Neuronal stem cell (in vitro differentiated cells): ENCODE results near the gene PDZD7.

Source experiments
- DNase-seq: peaks from one replicate; pipeline ENCODE4 v3.0.0-alpha.2; 2013; ENCODE audit warnings: low spot score
- H2AFZ ChIP-seq: one replicate; pipeline ENCODE4 v1.6.1; 2013; ENCODE audit warnings: mild to moderate bottlenecking, low read length, inconsistent platforms
- H2AK5ac ChIP-seq: 2 replicates; pipeline ENCODE4 v1.6.1; 2013; ENCODE audit warnings: low read depth, mild to moderate bottlenecking, inconsistent platforms, low read length, moderate library complexity, mixed read lengths
- H2BK120ac ChIP-seq: 2 replicates; pipeline ENCODE4 v1.6.1; 2013; ENCODE audit warnings: low read depth, mild to moderate bottlenecking, inconsistent platforms, low read length, moderate library complexity, mixed read lengths
- H2BK12ac ChIP-seq: one replicate; pipeline ENCODE4 v1.6.1; 2013; ENCODE audit warnings: low read length, inconsistent platforms
- H2BK15ac ChIP-seq: 2 replicates; pipeline ENCODE4 v1.6.1; 2013; ENCODE audit warnings: mild to moderate bottlenecking, low read length, inconsistent platforms, mixed read lengths
- H2BK5ac ChIP-seq: one replicate; pipeline ENCODE4 v1.6.1; 2013; ENCODE audit warnings: inconsistent platforms, mild to moderate bottlenecking, low read length, moderate library complexity
- H3K14ac ChIP-seq: one replicate; pipeline ENCODE4 v1.6.1; 2013; ENCODE audit warnings: low read length, inconsistent platforms
- H3K18ac ChIP-seq: 2 replicates; pipeline ENCODE4 v1.6.1; 2013; ENCODE audit warnings: low read length, inconsistent platforms
- H3K23ac ChIP-seq: 2 replicates; pipeline ENCODE4 v1.6.1; 2013; ENCODE audit warnings: low read depth, mild to moderate bottlenecking, mixed read lengths, low read length, inconsistent platforms; ENCODE audit not compliant: poor library complexity
- H3K27ac ChIP-seq: replicated peaks from 3 replicates; pipeline ENCODE4 v1.5.1; 2013; ENCODE audit warnings: low read length, inconsistent platforms
- H3K27me3 ChIP-seq, 3 experiments: 2 replicates each; pipeline ENCODE4 v1.6.1; 2013; ENCODE audit warnings: low read length in 3 of 3, mild to moderate bottlenecking in 2 of 3, inconsistent platforms in 1 of 3, low read depth in 1 of 3, mixed read lengths in 1 of 3, moderate library complexity in 1 of 3; ENCODE audit not compliant: control insufficient read depth in 3 of 3, insufficient read depth in 3 of 3
- H3K36me3 ChIP-seq, 2 donors: replicated peaks in 1 of 2; 2 replicates each; pipeline ENCODE4 v1.6.1; 2013; ENCODE audit warnings: low read length in 2 of 2; ENCODE audit not compliant: control insufficient read depth in 2 of 2, insufficient read depth in 2 of 2
- H3K4ac ChIP-seq: 2 replicates; pipeline ENCODE4 v1.6.1; 2013; ENCODE audit warnings: inconsistent platforms, mild to moderate bottlenecking, low read length, moderate library complexity
- H3K4me1 ChIP-seq, 2 donors: 1 replicate in 1 of 2; 2 replicates in 1 of 2; pipeline ENCODE4 v1.6.1; 2013; ENCODE audit warnings: low read length in 2 of 2, low read depth in 1 of 2; ENCODE audit not compliant: control insufficient read depth in 2 of 2, insufficient read depth in 1 of 2
- H3K4me2 ChIP-seq: one replicate; pipeline ENCODE4 v1.6.1; 2013; ENCODE audit warnings: mild to moderate bottlenecking, low read length, inconsistent platforms; ENCODE audit not compliant: insufficient read depth, poor library complexity, severe bottlenecking
- H3K4me3 ChIP-seq, 2 donors: 2 replicates each; pipeline ENCODE4 v1.5.1; 2013; ENCODE audit warnings: low read length in 2 of 2, mild to moderate bottlenecking in 2 of 2, inconsistent platforms in 1 of 2, moderate library complexity in 1 of 2
- H3K79me1 ChIP-seq: one replicate; pipeline ENCODE4 v1.6.1; 2013; ENCODE audit warnings: low read depth, mild to moderate bottlenecking, inconsistent platforms, low read length, moderate library complexity
- H3K9ac ChIP-seq: one replicate; pipeline ENCODE4 v1.6.1; 2013; ENCODE audit warnings: mild to moderate bottlenecking, low read depth, low read length, inconsistent platforms; ENCODE audit not compliant: poor library complexity
- H3K9me3 ChIP-seq, 2 donors: replicated peaks in 1 of 2; 2 replicates each; pipeline versions ENCODE3 to v1.6.1; 2013; ENCODE audit warnings: low read length in 2 of 2, mild to moderate bottlenecking in 2 of 2, inconsistent platforms in 1 of 2, low read depth in 1 of 2, mixed read lengths in 1 of 2, moderate library complexity in 1 of 2; ENCODE audit not compliant: control insufficient read depth in 2 of 2, insufficient read depth in 1 of 2
- H4K8ac ChIP-seq: one replicate; pipeline ENCODE4 v1.6.1; 2013; ENCODE audit warnings: low read depth, mild to moderate bottlenecking, inconsistent platforms, low read length, moderate library complexity
- H4K91ac ChIP-seq: one replicate; pipeline ENCODE4 v1.6.1; 2013; ENCODE audit warnings: low read length, low read depth, mild to moderate bottlenecking, inconsistent platforms; ENCODE audit not compliant: poor library complexity
- WGBS, 2 donors: extraction: QIAGEN DNeasy Blood & Tissue Kit; methylation state at CpG; one replicate each; pipeline ENCODE4 v1.1.7; 2013; ENCODE audit warnings: missing lambda C conversion rate in 2 of 2, mixed read lengths in 1 of 2; ENCODE audit not compliant: insufficient read length in 2 of 2, insufficient replicate concordance in 1 of 2; ENCODE audit errors: extremely low coverage in 2 of 2; 5-methylcytosine and 5-hydroxymethylcytosine counted together

The PDZD7 gene

DNA sequence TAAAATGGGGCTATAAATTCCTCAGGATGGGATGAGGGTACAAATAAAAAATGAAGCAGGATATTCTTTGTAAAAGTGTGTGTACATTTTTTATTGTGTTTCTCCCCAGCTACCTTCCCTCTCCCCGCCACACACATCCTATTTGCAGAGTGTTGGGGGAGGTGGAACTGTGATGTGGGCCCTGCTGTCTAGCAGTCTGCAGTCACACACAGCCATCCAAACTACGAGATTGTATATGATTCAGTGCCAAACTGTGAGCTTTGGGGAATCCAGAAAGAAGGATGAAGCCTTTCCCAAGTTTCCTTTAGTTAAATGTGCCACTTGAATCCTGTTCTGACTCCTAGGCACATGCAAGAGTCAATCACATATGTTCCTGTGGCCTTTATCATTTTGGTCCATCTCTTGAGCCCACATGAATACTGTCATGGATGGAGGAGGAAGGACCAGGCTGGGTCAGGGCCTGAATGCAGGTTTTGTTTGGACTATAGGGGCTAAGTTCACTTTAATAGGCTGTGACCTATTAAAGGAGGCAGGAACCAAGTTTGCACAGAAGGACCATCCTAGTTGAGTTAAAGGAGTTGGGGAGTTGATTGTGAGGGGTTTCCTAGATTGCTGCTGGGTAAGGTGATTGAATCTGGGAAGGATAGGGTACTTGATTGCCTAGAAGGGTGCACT is 62.7 kb downstream of the PDZD7 start:
- Histone ChIP-seq H3K4me2 (no peak overlapping the region), H2BK120ac (no peak overlapping the region), H2AFZ (no peak overlapping the region), H3K23ac (no peak overlapping the region), H3K27ac (no peak overlapping the region), H4K8ac (no peak overlapping the region), H2BK5ac (no peak overlapping the region), H3K4ac (no peak overlapping the region), H3K14ac (no peak overlapping the region), H2AK5ac (peak overlapping the region; percentile 82), H2BK12ac (no peak overlapping the region), H3K4me3 (no peak overlapping the region), H3K27me3 (peaks cover 0 to 5% (median 0%) of the 10 kb centered on the region in 3 experiments), H2BK15ac (no peak overlapping the region), H3K9me3 (no peaks in the 10 kb centered on the region), H3K4me1 (peaks cover 2 to 18% of the 10 kb centered on the region in 2 donors), H3K79me1 (peaks cover 3% of the 10 kb centered on the region), H3K36me3 (peaks cover 2 to 40% of the 10 kb centered on the region in 2 donors), H3K9ac (no peak overlapping the region), H4K91ac (no peak overlapping the region), H3K18ac (no peak overlapping the region)
- WGBS, 2 donors: no CpG with 5 or more reads among the region's 2 CpGs
- DNase-seq: no peak

DNA sequence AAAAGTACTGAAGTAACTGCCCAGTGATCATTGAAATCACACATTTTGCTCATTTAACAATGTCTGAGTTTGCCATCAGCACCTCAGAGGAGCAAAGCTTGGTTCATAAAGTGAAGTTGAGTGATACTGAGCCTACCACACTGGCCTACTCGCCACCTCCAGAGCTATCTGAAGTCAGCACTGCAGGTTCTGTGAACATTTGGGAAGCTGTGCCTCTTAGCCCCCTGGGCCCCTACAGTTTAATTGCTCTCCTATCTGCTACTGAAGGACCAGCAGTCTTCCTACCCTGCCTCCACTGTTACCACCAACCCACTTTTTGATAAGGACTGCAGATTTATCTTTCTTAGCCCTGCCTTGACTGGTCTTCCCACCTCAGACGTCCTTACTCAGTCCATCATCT is 63.6 kb downstream of the PDZD7 start:
- WGBS, 2 donors: no CpG with 5 or more reads among the region's 2 CpGs
- peaks cover 0 to 5% (median 0%) of the 10 kb centered on the region in 3 experiments for H3K27me3 ChIP-seq
- no peak overlapping the region for H3K4me3 ChIP-seq
- H3K27ac ChIP-seq: no peak overlapping the region
- no peak overlapping the region for H2AK5ac ChIP-seq
- no peak overlapping the region for H3K23ac ChIP-seq
- peaks cover 5 to 48% of the 10 kb centered on the region in 2 donors for H3K36me3 ChIP-seq
- H3K9me3 ChIP-seq: no peaks in the 10 kb centered on the region
- no peak overlapping the region for H3K9ac ChIP-seq
- H2BK5ac ChIP-seq: no peak overlapping the region
- H3K4me1 ChIP-seq: peaks cover 2 to 16% of the 10 kb centered on the region in 2 donors
- peaks cover 3% of the 10 kb centered on the region for H3K79me1 ChIP-seq
- H2BK15ac ChIP-seq: no peak overlapping the region
- H4K8ac ChIP-seq: no peak overlapping the region
- H3K4me2 ChIP-seq: no peak overlapping the region
- DNase-seq: no peak
- H2AFZ ChIP-seq: no peak overlapping the region
- H2BK12ac ChIP-seq: no peak overlapping the region
- no peak overlapping the region for H3K4ac ChIP-seq
- H3K18ac ChIP-seq: no peak overlapping the region
- H3K14ac ChIP-seq: no peak overlapping the region
- H2BK120ac ChIP-seq: no peak overlapping the region
- H4K91ac ChIP-seq: no peak overlapping the region

DNA sequence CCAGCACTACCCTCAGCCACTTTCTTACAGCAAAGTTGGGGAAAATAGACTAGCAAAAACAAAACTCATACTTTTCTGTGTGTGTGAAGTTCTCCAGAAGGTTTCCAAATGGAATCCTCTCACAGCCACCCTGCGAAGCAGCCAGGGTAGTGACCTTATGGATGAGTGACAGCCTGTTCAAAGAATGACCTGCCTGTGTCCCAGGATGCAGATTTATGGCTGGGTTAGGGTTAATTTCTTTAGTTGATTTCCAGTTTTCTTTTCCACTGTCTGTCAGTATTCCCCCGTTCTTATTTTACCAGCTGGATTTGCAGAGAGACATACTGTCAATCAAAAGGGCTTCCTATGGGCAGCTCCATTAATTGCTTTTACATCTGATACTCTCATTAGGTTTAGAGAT is 64.0 kb downstream of the PDZD7 start:
- H2BK120ac ChIP-seq: no peak overlapping the region
- H3K27ac ChIP-seq: no peak overlapping the region
- H3K79me1 ChIP-seq: peaks cover 3% of the 10 kb centered on the region
- no peak overlapping the region for H2BK15ac ChIP-seq
- H2BK12ac ChIP-seq: no peak overlapping the region
- H2BK5ac ChIP-seq: no peak overlapping the region
- no peak overlapping the region for H3K23ac ChIP-seq
- no peak overlapping the region for H4K8ac ChIP-seq
- peaks cover 2 to 12% of the 10 kb centered on the region in 2 donors for H3K4me1 ChIP-seq
- no peak overlapping the region for H3K4me2 ChIP-seq
- no peak overlapping the region for H3K9ac ChIP-seq
- H3K14ac ChIP-seq: no peak overlapping the region
- no peak overlapping the region for H3K4ac ChIP-seq
- H4K91ac ChIP-seq: no peak overlapping the region
- WGBS, 2 donors: no CpG with 5 or more reads among the region's 2 CpGs
- H2AFZ ChIP-seq: no peak overlapping the region
- peaks cover 5 to 53% of the 10 kb centered on the region in 2 donors for H3K36me3 ChIP-seq
- H3K4me3 ChIP-seq: no peak overlapping the region
- no peak overlapping the region for H3K18ac ChIP-seq
- no peaks in the 10 kb centered on the region for H3K9me3 ChIP-seq
- no peak for DNase-seq
- no peak overlapping the region for H2AK5ac ChIP-seq
- peaks cover 0 to 5% (median 0%) of the 10 kb centered on the region in 3 experiments for H3K27me3 ChIP-seq

DNA sequence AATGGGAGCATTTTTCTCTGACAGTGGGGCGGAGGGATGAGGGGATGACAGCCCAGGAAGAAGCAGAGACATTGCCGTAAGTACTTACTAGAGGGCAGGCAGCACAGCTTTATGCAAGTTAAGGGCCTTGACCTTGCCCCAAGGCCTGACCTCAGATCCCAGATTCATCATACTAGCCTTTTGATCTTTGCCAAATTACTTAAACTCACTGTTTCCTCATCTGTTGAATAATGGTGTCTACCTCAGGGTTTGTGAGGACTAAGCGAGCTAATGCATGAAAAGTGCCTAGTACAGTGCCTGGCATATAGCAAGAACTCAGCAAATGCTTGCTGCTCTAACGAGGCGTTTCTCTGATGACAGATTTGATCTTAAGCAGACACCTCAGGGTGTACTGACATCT is 65.1 kb downstream of the PDZD7 start:
- H2BK12ac ChIP-seq: no peak overlapping the region
- H3K9me3 ChIP-seq: no peaks in the 10 kb centered on the region
- H2AFZ ChIP-seq: no peak overlapping the region
- H2BK15ac ChIP-seq: no peak overlapping the region
- no peak overlapping the region for H3K4me2 ChIP-seq
- no peak overlapping the region for H4K8ac ChIP-seq
- DNase-seq: no peak
- no peak overlapping the region for H3K27ac ChIP-seq
- no peak overlapping the region for H2AK5ac ChIP-seq
- no peak overlapping the region for H2BK5ac ChIP-seq
- peaks cover 0 to 5% (median 0%) of the 10 kb centered on the region in 3 experiments for H3K27me3 ChIP-seq
- no peak overlapping the region for H3K23ac ChIP-seq
- peaks cover 3% of the 10 kb centered on the region for H3K79me1 ChIP-seq
- no peak overlapping the region for H3K9ac ChIP-seq
- no peak overlapping the region for H3K4me3 ChIP-seq
- peaks cover 0 to 9% of the 10 kb centered on the region in 2 donors for H3K4me1 ChIP-seq
- no CpG with 5 or more reads among the region's 5 CpGs for WGBS, 2 donors
- no peak overlapping the region for H3K14ac ChIP-seq
- H3K36me3 ChIP-seq: peaks cover 5 to 62% of the 10 kb centered on the region in 2 donors
- no peak overlapping the region for H4K91ac ChIP-seq
- no peak overlapping the region for H2BK120ac ChIP-seq
- no peak overlapping the region for H3K18ac ChIP-seq
- H3K4ac ChIP-seq: no peak overlapping the region
